Parathyroid adenoma (tissue), 2 donors: ENCODE data around the gene SLC24A5.

Experiments
- H2AFZ ChIP-seq: fragments of 300-600 bp; sonication (generic); one replicate; pipeline ENCODE4 v1.7.0; 2017; ENCODE audit warnings: antibody characterized with exemption, mild to moderate bottlenecking
- H3K27ac ChIP-seq: fragments of 300-600 bp; sonication (generic); one replicate; pipeline ENCODE4 v1.7.0; 2017
- H3K27me3 ChIP-seq: fragments of 300-600 bp; sonication (generic); one replicate; pipeline ENCODE4 v1.7.0; 2017; ENCODE audit warnings: low read length; ENCODE audit not compliant: control insufficient read depth, insufficient read depth
- H3K36me3 ChIP-seq: fragments of 300-600 bp; sonication (generic); one replicate; pipeline ENCODE4 v1.7.0; 2017; ENCODE audit warnings: low read length; ENCODE audit not compliant: control insufficient read depth, insufficient read depth
- H3K4me1 ChIP-seq: fragments of 300-600 bp; sonication (generic); one replicate; pipeline ENCODE4 v1.7.0; 2017; ENCODE audit warnings: control low read depth
- H3K4me2 ChIP-seq: fragments of 300-600 bp; sonication (generic); one replicate; pipeline ENCODE4 v1.7.0; 2017; ENCODE audit warnings: low read length
- H3K4me3 ChIP-seq: fragments of 300-600 bp; sonication (generic); one replicate; pipeline ENCODE4 v1.7.0; 2017; ENCODE audit warnings: low read depth, low read length
- H3K79me2 ChIP-seq: fragments of 300-600 bp; sonication (generic); one replicate; pipeline ENCODE4 v1.7.0; 2017; ENCODE audit warnings: control low read depth
- H3K9ac ChIP-seq: fragments of 300-600 bp; sonication (generic); one replicate; pipeline ENCODE4 v1.7.0; 2017; ENCODE audit warnings: mild to moderate bottlenecking
- H3K9me3 ChIP-seq: fragments of 300-600 bp; sonication (generic); one replicate; pipeline ENCODE4 v1.7.0; 2017; ENCODE audit warnings: low read length; ENCODE audit not compliant: control insufficient read depth
- TF ChIP-seq, protein P1 (sequence below): fragments of 300-600 bp; sonication (generic); IDR thresholded peaks from one replicate; pipeline ENCODE4 v1.7.0; 2017; ENCODE audit warnings: antibody characterized with exemption, mild to moderate bottlenecking
- donor health status: primary hyperparathyroidism.

SLC24A5 gene

GRCh38 chr15:48119277-48119676 is 1.5 kb upstream of the SLC24A5 start:
- Histone ChIP-seq H2AFZ (no peak overlapping the region), H3K4me1 (no peaks in the 10 kb centered on the region), H3K27me3 (no peaks in the 10 kb centered on the region), H3K9ac (no peak overlapping the region), H3K4me2 (no peak overlapping the region), H3K4me3 (no peak overlapping the region), H3K36me3 (no peaks in the 10 kb centered on the region), H3K27ac (no peak overlapping the region), H3K79me2 (no peaks in the 10 kb centered on the region), H3K9me3 (no peaks in the 10 kb centered on the region)
- TF ChIP-seq, protein P1, sequence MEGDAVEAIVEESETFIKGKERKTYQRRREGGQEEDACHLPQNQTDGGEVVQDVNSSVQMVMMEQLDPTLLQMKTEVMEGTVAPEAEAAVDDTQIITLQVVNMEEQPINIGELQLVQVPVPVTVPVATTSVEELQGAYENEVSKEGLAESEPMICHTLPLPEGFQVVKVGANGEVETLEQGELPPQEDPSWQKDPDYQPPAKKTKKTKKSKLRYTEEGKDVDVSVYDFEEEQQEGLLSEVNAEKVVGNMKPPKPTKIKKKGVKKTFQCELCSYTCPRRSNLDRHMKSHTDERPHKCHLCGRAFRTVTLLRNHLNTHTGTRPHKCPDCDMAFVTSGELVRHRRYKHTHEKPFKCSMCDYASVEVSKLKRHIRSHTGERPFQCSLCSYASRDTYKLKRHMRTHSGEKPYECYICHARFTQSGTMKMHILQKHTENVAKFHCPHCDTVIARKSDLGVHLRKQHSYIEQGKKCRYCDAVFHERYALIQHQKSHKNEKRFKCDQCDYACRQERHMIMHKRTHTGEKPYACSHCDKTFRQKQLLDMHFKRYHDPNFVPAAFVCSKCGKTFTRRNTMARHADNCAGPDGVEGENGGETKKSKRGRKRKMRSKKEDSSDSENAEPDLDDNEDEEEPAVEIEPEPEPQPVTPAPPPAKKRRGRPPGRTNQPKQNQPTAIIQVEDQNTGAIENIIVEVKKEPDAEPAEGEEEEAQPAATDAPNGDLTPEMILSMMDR, result no peak

DNA sequence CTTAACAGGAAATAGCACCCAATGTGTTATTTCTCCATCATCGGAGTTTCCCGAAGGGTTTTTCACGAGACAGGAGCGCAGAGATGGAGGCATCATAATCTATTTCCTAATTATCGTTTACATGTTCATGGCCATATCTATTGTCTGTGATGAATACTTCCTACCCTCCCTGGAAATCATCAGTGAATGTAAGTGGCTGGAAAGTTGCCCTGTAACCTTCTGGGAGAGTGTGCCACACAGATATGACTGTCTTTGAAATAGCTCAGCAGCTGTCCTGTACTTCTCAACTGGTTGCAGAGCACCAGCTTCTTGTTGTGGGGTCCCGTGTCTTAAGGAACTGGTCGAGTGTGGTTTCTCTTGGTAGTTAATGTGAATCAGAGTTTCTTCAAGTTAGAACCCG is 1.1 kb downstream of the SLC24A5 start:
- H3K9ac ChIP-seq, result no peak overlapping the region
- H3K27ac ChIP-seq, result no peak overlapping the region
- H3K4me3 ChIP-seq, result no peak overlapping the region
- no peaks in the 10 kb centered on the region for H3K27me3 ChIP-seq
- no peak overlapping the region for H2AFZ ChIP-seq
- H3K79me2 ChIP-seq, result no peaks in the 10 kb centered on the region
- no peaks in the 10 kb centered on the region for H3K9me3 ChIP-seq
- H3K4me1 ChIP-seq, result no peaks in the 10 kb centered on the region
- TF ChIP-seq, protein P1, result no peak
- H3K4me2 ChIP-seq, result no peak overlapping the region
- H3K36me3 ChIP-seq, result no peaks in the 10 kb centered on the region

DNA sequence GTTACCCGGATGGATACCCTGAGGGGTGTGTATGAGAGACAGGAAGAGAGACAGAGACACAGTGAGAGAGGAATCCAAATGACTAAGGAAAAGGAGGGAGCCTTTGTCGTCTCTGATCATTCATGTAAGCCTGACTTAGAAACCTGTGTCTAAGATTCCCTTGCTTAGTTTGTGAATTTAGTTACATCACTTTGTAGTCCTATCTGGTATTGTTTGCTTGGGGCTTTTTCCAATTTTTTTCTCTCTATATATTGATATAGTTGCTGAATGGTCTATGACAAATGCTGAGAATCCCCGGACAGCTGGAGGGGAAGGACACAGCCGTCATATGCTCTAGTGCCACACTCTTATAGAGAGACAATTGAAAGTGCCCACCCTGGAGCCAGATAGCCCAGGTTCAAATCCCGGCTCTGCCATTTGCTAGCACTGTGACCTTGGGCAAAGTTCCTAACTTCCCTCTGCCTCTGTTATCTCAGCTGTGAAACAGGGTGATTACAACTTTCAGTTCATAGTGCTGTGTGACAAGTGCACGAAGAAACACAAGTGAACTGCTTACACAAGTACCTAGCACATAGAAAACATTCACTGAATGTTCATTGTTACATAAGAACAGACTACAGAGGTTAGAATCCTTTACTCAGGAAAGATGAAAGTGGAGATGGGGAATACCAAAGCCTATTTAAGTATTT is 6.0 kb downstream of the SLC24A5 start:
- Histone ChIP-seq H3K36me3 (no peaks in the 10 kb centered on the region), H2AFZ (no peak overlapping the region), H3K27me3 (no peaks in the 10 kb centered on the region), H3K4me2 (no peak overlapping the region), H3K9me3 (no peaks in the 10 kb centered on the region), H3K9ac (no peak overlapping the region), H3K27ac (no peak overlapping the region), H3K79me2 (no peaks in the 10 kb centered on the region), H3K4me3 (no peak overlapping the region), H3K4me1 (no peaks in the 10 kb centered on the region)
- TF ChIP-seq, protein P1, result no peak

DNA sequence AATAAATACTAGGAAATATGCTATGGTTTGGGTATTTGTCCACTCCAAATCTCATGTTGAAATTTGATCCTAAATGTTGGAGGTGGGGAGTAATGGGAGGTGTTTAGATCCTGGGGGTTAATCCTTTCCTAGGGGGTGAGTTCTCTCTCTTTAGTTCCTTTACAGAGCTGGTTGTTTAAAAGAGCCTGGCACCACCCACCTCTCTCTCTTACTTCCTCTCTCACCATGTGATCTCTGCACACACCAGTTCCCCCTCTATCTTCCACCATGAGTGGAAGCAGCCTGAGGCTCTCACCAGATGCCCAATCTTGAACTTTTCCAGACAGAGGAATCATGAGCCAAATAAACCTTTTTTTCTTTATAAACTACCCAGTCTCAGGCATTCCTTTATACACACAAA is 10.5 kb downstream of the SLC24A5 start:
- Histone ChIP-seq H3K9me3 (no peaks in the 10 kb centered on the region), H3K27ac (no peak overlapping the region), H2AFZ (no peak overlapping the region), H3K4me2 (no peak overlapping the region), H3K4me1 (no peaks in the 10 kb centered on the region), H3K79me2 (no peaks in the 10 kb centered on the region), H3K27me3 (no peaks in the 10 kb centered on the region), H3K4me3 (no peak overlapping the region), H3K9ac (no peak overlapping the region), H3K36me3 (no peaks in the 10 kb centered on the region)
- TF ChIP-seq, protein P1, result no peak

DNA sequence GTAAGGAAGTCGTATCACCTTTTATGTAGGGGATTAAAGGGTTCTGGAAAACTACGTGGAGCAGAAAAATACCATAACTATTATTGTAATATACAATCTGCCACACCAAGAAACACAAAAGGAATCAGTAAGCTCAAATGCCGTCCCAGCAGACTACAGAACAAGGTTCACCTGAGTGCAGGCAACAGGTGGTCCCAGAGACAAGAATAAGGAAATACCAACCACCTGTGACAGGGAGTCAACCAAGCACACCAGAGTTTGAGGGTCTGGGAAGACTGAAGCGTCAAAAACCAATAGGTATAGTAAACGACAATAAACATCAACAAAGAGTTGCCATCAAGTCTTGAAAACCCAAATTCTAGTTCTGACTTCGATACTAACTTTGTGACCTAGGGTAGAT is 12.1 kb downstream of the SLC24A5 start:
- Histone ChIP-seq H3K4me1 (no peaks in the 10 kb centered on the region), H3K36me3 (no peaks in the 10 kb centered on the region), H3K4me2 (no peak overlapping the region), H3K9me3 (no peaks in the 10 kb centered on the region), H2AFZ (no peak overlapping the region), H3K4me3 (no peak overlapping the region), H3K9ac (no peak overlapping the region), H3K27me3 (no peaks in the 10 kb centered on the region), H3K79me2 (no peaks in the 10 kb centered on the region), H3K27ac (no peak overlapping the region)
- TF ChIP-seq, protein P1, result no peak
